Fibroblast of the conjunctiva (primary cell): ENCODE results near the gene TXNRD1.
A peak's percentile ranks its signal among the peaks of the same experiment; 100 is the strongest.
"Not testable (repeated sequence)": the region's sequence is repeated elsewhere in the genome, so short reads cannot be mapped to it uniquely, and the experiment has no call there.

Experiments used
- DNase-seq: peaks from one replicate; pipeline ENCODE4 v3.0.0-alpha.2; 2010; ENCODE audit warnings: low read depth

TXNRD1 gene

GRCh38 chr12:104215638-104216297, at the start of gene TXNRD1:
Gene TXNRD1, plus strand, starts transcription at chr12:104215779. Its CDS starts 24 bp downstream, at chr12:104215803.
- peak; percentile 42 for DNase-seq

- no peak for DNase-seq
These were observed 49.8 kb upstream of the TXNRD1 start for GRCh38 chr12:104165801-104166200.

- no peak for DNase-seq
These were observed 49.1 kb upstream of the TXNRD1 start for GRCh38 chr12:104166465-104166864.

- DNase-seq: no peak
These were observed 47.8 kb upstream of the TXNRD1 start for GRCh38 chr12:104167519-104168458.

GRCh38 chr12:104168596-104168995, 47.0 kb upstream of the TXNRD1 start:
- no peak for DNase-seq

- no peak for DNase-seq
These were observed 43.6 kb upstream of the TXNRD1 start for GRCh38 chr12:104171785-104172569.

GRCh38 chr12:104172570-104172947, 43.0 kb upstream of the TXNRD1 start:
- no peak for DNase-seq

GRCh38 chr12:104173804-104174203, 41.8 kb upstream of the TXNRD1 start:
- not testable (repeated sequence) for DNase-seq

GRCh38 chr12:104175726-104176247, 39.8 kb upstream of the TXNRD1 start:
- DNase-seq: no peak

- DNase-seq: no peak
These were observed 38.3 kb upstream of the TXNRD1 start for GRCh38 chr12:104177336-104177662.

- peak; percentile 98 for DNase-seq
These were observed 37.7 kb upstream of the TXNRD1 start for GRCh38 chr12:104177663-104178501.

- DNase-seq: no peak
These were observed 35.2 kb upstream of the TXNRD1 start for GRCh38 chr12:104180374-104180773.

- no peak for DNase-seq
These were observed 34.3 kb upstream of the TXNRD1 start for GRCh38 chr12:104181313-104181712.

- peak; percentile 86 for DNase-seq
These were observed 33.4 kb upstream of the TXNRD1 start for GRCh38 chr12:104182144-104182543.

GRCh38 chr12:104182621-104183378, 32.8 kb upstream of the TXNRD1 start:
- no peak for DNase-seq

- DNase-seq: no peak
These were observed 32.1 kb upstream of the TXNRD1 start for GRCh38 chr12:104183443-104183842.

GRCh38 chr12:104187446-104188155, 28.0 kb upstream of the TXNRD1 start:
- DNase-seq: no peak

- DNase-seq: no peak
These were observed 27.0 kb upstream of the TXNRD1 start for GRCh38 chr12:104188534-104188933.

- no peak for DNase-seq
These were observed 25.5 kb upstream of the TXNRD1 start for GRCh38 chr12:104189915-104190555.
